ENCODE results near the gene ZNF423. TPM values are rescaled to one million over a fixed set of nuclear protein-coding genes. Genes with fewer than 3 reads are reported as not detected.

Gene ZNF423
- polyA plus RNA-seq, 5 donors = 20.1 to 29.9 (median 23.1) TPM

GRCh38 chr16:49733313-49734009, 122.5 kb downstream of the ZNF423 start:
- peak; percentile 62 to 69 for DNase-seq

DNA sequence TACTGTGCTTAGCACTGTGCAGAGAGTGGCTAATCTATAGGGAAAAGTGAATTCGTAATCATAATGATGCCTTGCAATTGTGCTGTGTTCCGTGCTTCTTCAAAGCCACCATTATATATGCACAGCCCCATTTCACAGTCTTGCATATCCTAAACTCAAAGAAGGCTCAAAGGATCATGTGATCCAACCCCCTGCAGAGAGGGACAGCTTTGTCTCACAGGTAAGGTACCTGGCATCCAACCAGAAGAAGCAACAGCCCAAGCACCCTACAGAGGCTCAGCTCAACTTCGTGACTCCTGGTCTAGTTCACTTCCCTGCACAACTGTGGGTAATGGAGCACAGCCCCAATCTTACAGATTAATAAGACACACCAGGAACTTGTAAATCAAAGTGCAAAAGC, 124.0 kb downstream of the ZNF423 start:
- DNase-seq = no peak

DNA sequence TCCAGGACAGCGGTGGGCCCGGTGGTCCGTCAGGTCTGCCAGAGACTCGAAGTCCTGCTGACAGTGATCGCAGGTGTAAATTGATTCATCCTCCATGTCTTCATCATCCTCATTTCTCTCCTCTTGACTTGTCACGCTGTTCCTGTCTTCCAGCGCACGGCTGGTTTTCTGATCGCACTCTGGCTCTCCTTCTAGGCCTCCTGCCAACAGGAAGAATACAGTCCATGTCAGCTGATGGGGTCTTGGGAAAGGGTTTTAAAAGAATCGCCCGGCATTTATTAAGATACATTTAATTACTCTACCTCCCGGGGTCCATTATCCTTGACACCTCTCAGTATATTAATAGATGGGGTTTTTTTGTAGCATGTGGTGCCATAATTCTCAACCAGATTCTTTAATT, 125.1 kb downstream of the ZNF423 start:
- no peak for DNase-seq

- DNase-seq = no peak
Measured at GRCh38 chr16:49727611-49728010, 128.3 kb downstream of the ZNF423 start.

DNA sequence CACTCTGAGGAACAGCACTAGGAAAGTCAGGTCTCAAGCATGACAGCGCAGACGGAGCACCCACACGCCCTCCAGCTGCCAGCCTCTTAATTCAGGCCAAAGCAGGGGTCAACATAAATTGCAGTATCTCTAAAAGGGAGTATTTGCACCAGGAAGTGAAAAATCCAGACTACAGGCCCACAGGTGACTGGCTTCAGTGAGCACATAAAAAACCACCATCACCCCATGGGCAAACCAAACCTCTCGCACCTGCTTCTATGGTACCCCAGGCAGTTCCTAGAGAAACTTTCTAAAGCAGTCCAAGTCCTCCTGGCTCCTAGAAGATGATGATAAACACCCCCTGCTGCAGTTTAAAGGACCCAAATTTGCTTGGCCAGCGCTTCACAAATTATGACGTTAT, 129.8 kb downstream of the ZNF423 start:
- no peak for DNase-seq

GRCh38 chr16:49725651-49726050, 130.3 kb downstream of the ZNF423 start:
- DNase-seq = no peak

DNA sequence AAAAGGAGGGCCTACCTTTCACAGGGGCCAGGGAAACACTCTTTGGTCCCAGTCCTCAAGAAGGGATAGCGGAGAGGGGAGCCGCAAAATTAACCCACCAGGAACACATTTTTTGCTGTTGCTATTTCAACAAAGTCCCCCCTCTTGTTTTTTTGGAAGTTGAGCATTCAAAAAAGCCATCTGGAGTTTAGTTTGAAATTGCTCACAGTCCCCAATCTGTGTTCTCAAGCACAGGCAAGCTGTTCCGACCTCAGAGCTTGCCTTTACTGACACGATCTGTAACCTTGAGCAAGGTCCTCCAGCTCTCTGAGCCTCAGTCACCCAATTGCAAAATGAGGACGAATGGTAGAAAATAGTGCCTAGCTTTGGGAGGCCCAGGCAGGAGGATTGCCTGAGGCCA, 131.1 kb downstream of the ZNF423 start:
- DNase-seq = no peak

DNA sequence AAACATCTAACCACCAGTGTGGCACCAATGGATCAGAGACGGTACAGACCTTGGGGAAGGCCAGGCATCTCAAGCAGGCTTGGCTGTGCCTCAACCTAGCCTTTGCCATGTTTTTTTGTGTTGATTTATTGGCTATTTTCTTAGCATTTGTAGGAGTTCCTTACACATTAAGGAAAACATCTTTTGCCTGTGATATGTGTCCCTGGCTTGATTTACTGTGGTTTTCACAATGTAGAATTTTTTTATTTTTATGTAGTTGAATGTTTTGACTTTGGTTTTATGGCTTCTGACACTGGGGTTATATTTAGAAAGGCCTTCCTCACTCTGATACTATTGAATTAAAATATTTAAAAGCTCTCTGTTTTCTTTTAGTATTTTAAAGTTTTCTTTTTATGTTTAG, 132.6 kb downstream of the ZNF423 start:
- no peak for DNase-seq

- no peak for DNase-seq
Measured at GRCh38 chr16:49720225-49720624, 135.7 kb downstream of the ZNF423 start.

GRCh38 chr16:49717689-49718088, 138.2 kb downstream of the ZNF423 start:
- no peak for DNase-seq

GRCh38 chr16:49716339-49716934, 139.5 kb downstream of the ZNF423 start:
- peak in 1 of 2 donors; percentile 32 for DNase-seq

- DNase-seq = no peak
Measured at GRCh38 chr16:49713770-49714169, 142.1 kb downstream of the ZNF423 start.

DNA sequence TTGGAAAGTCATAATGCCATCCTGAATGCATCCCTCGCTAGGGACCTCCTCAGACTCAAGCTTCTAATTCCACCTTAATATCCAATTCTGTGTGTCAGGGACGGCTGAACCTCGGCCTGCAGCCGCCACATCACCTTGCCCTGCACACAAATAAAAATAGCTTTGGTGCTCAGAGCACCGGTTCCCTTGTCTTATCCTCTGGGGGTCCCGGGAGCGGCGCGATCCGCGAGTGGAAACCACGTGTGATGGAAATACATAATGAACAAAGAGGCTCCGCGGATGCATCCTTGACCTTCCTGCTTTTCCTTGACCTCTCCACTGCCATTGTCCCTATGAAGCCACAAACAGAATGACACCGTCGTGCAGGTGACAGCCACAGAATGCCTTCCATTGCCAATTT, 143.4 kb downstream of the ZNF423 start:
- no peak for DNase-seq

GRCh38 chr16:49712106-49712505, 143.8 kb downstream of the ZNF423 start:
- DNase-seq = no peak

DNA sequence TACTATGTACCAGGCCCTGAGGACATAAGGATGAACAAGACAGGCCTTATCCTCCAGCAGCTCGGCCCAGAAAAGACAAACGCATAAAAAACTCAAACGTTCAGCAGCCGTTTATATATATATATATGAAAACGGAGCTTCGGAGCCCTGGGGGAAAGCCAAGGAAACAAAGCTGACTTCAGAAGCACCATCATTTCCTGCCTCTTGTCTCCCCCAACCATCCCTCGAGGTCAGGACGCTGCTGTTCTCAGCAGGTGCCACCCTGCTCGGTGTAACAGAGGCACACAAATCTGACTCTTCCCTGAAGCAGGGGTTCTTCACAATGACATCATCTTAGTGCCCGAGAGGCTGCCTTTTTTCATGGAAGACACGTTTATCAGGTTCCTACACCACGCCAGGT, 146.9 kb downstream of the ZNF423 start:
- no peak for DNase-seq

GRCh38 chr16:49708491-49708890, 147.4 kb downstream of the ZNF423 start:
- no peak for DNase-seq

DNA sequence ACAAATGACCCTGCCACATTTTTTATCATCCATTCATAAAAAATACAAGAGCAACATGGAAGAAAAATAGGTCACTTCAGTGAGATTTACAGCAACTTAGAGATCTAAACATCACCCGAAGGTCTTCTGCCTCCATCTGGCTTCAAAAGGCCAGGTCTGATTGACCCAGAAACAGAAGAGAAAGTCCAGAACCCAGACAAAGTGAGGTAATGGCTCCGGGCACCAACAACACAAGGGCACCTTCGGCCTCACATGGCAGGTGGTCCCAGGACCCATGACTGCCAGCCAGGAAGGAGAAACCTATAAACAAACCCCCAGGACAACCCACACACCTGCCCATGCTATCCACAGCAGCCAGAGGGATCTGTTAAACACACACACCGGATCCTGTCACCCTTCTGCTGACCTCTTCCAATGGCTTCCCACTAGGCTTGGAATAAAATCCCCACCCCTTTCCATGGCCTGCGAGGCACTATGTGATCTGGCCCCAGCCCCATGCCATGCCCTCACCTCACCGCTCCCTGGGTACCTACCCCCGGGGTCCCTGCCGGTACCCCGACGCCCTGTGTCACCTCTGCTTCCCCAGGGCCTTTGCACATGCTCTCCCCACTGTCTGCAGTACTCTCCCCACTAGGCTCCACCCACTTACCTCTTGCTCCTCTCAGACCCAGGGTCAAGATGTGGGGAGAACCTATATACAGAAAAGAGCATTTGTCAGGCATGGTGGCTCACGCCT, 149.1 kb downstream of the ZNF423 start:
- DNase-seq = no peak

DNA sequence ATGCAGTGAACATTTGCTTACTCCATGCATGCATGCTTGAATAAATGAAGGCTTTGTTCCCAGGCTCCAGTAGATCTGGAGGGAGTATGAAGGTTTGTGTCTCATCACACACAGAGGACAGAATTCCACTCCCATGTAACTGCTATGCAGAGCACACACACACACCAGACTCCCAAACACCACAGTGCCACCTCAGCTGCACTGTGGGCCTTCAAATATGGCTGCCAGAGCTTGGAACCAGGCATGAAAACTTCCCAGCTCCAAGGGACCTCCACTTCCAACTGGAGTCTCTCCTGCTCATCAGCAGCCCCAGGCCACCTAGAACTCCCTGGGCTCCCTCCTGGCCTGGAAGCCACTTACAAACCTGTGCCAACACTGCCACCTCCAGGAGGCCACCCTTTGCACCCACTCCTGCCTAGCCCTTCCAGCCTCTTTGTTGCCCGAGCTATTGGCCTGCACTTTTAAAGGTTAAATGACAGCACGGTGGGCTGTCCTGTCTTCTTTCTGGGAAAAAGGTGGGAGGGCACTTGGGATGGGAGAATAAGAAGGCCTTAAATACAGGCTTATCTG, 151.2 kb downstream of the ZNF423 start:
- no peak for DNase-seq

DNA sequence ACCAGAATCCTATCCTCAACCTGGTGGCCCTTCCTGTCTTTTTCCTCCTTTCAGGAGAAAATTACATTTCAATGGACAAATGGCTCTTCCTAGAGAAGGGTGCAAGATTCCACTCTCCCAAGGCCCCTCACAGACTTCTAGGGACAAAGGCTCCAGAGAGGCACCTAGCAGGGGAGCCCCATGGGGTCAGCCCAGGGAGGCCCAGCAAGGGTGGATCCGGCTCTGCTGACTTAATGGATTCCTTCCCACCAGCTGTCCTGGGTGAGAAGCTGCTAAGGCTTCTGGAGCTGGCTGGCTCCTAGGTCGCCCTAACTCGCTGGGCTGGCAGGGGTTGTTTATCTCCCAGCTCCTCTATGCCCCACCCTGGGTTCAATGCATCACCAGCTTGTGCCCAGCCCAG, 152.4 kb downstream of the ZNF423 start:
- DNase-seq = no peak

GRCh38 chr16:49701789-49702494, 154.0 kb downstream of the ZNF423 start:
- DNase-seq = peak; percentile 69 to 72

DNA sequence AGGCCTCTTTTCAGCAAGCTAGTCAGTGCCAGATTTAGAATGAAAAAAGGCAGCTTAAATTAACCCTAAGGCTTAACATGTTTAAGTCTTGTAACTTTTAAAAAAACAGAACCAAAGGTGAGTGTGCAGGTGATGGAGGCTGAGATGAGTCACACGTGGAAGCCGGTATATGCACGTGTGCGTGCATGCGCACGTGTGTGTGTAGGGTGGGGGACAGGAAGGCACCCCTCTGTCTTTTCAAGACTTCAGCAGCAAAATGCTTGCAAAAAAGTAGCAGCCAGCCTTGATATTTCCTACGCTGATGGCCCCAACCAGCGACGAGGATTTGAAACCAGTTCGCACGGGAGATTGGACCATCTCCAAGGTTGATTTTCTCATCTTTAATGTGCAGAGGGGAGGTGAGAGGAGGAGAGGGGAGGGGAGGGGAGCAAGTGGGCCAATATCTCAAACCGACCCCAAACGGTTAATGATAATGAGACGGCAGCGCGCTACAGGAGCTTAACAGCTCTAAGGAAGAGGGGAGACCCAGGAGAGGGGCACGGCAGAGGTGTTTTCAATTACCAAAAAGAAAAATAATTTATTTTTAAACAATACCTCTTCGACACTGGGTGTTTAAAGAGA, 154.7 kb downstream of the ZNF423 start:
- no peak for DNase-seq
